H1 (cell line): ENCODE data around the gene SIGLEC7.

ENCODE experiments used
- CEBPB ChIP-seq: IDR thresholded peaks from 2 replicates; pipeline ENCODE4 v1.6.1; 2012; ENCODE audit warnings: low read depth, low read length
- YY1 ChIP-seq: IDR thresholded peaks from 2 replicates; pipeline ENCODE4 v1.6.1; 2011; ENCODE audit warnings: low read depth, mild to moderate bottlenecking, low read length
- ZNF274 ChIP-seq: IDR thresholded peaks from 2 replicates; pipeline ENCODE4 v1.7.0; 2012; ENCODE audit warnings: low read length, borderline replicate concordance; ENCODE audit errors: extremely low read depth

DNA sequence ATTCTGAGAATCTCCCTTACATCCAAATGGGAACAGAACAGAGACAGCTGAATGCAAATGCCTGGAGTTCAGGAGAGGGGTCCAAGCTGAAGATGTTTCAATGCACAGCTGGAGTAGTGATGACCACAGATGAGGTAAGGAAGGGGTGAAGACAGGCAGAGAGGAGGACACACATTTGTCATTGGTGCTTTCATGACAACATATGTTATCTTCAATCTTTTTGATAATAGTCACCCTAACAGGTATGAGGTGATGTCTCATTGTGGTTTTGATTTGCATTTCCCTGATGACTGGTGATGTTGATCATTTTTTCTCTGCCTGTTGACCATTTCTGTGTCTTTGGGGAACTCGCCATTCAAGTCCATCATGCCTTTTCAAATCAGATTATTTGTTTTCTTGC, 19.2 kb downstream of the SIGLEC7 start:
- TF ChIP-seq CEBPB (no peak), YY1 (no peak), ZNF274 (no peak)
